ENCODE measurements around the gene GFI1. TPM values are rescaled to one million over a fixed set of nuclear protein-coding genes. Genes with fewer than 3 reads are reported as not detected.
A peak's percentile ranks its signal among the peaks of the same experiment; 100 is the strongest.

The GFI1 gene
- total and polyA plus RNA-seq, 2 donors (not counting 3 experiments of a cell fraction or from before 2014, with no cell fraction given) = 0.11 to 0.22 TPM

GRCh38 chr1:92459871-92460320 is 26.8 kb downstream of the GFI1 start:
- Histone ChIP-seq H3K27ac (ENCODE audit: insufficient read depth, low read depth, low read length) (no peak overlapping the region), H3K36me3 (ENCODE audit: control insufficient read depth in 2 of 2, extremely low read depth in 1 of 2, insufficient read depth in 2 of 2, low read length in 2 of 2) (no peaks in the 10 kb centered on the region), H3K4me3 (replicated peaks in 1 of 3; ENCODE audit: insufficient read depth in 1 of 3, low read depth in 1 of 3, low read length in 3 of 3) (no peak overlapping the region), H3K9me1 (replicated peaks; ENCODE audit: control insufficient read depth, extremely low read depth, insufficient read depth, low read length) (no peaks in the 10 kb centered on the region), H3K4me2 (ENCODE audit: insufficient read depth, low read length) (peak overlapping the region; percentile 12), H3K9me3 (replicated peaks; ENCODE audit: control insufficient read depth, insufficient read depth, low read length) (no peaks in the 10 kb centered on the region), H2AFZ (ENCODE audit: low read depth, low read length) (peak overlapping the region; percentile 3), H3K9ac (replicated peaks; ENCODE audit: extremely low read depth, insufficient read depth, low read length) (no peak overlapping the region), H4K20me1 (replicated peaks; ENCODE audit: control insufficient read depth, extremely low read depth, insufficient read depth, low read length) (no peaks in the 10 kb centered on the region), H3K79me2 (ENCODE audit: control insufficient read depth, insufficient read depth, low read length) (no peaks in the 10 kb centered on the region), H3K4me1 (ENCODE audit: control insufficient read depth, extremely low read depth, insufficient read depth, low read length) (peaks cover 7% of the 10 kb centered on the region), H3K27me3 (ENCODE audit: control insufficient read depth in 2 of 2, insufficient read depth in 2 of 2, low read length in 2 of 2) (no peaks in the 10 kb centered on the region)
- intact Hi-C loops (cut with micrococcal nuclease) = no loop called here
- DNase-seq (ENCODE audit: low read depth, low spot score) (no peak), FAIRE-seq (peak; percentile 48)
- dilution Hi-C loops (cut with MboI; ENCODE audit: extremely low pct_ligation_motif_present, low sequenced_read_pairs) = no loop called here
- no TSS peak for BruUV-seq (replicated peaks)
- TF ChIP-seq FOS (IDR thresholded peaks at IDR 0.05; ENCODE audit: borderline replicate concordance, insufficient read depth, low read length) (no peak), JUN (IDR thresholded peaks at IDR 0.05; ENCODE audit: borderline replicate concordance, insufficient read depth, insufficient read length, low read depth) (no peak), GATA2 (IDR thresholded peaks at IDR 0.05; ENCODE audit: insufficient read depth, insufficient read length, low read depth, low read length) (peak; percentile 65)
- ChIA-PET POLR2A (no interaction called here), CTCF (interaction anchor here (0.9 to 1.0 kb wide), 2 partner anchors 142 to 358 kb away, joined by 3 read pairs; no protein-coding TSS in a partner anchor)

GRCh38 chr1:92458146-92458545 is 28.6 kb downstream of the GFI1 start:
- Histone ChIP-seq H3K4me1 (ENCODE audit: control insufficient read depth, extremely low read depth, insufficient read depth, low read length) (peaks cover 7% of the 10 kb centered on the region), H3K4me2 (ENCODE audit: insufficient read depth, low read length) (no peak overlapping the region), H3K9me1 (replicated peaks; ENCODE audit: control insufficient read depth, extremely low read depth, insufficient read depth, low read length) (no peaks in the 10 kb centered on the region), H3K79me2 (ENCODE audit: control insufficient read depth, insufficient read depth, low read length) (no peaks in the 10 kb centered on the region), H3K36me3 (ENCODE audit: control insufficient read depth in 2 of 2, extremely low read depth in 1 of 2, insufficient read depth in 2 of 2, low read length in 2 of 2) (no peaks in the 10 kb centered on the region), H3K9me3 (replicated peaks; ENCODE audit: control insufficient read depth, insufficient read depth, low read length) (no peaks in the 10 kb centered on the region), H3K4me3 (replicated peaks in 1 of 3; ENCODE audit: insufficient read depth in 1 of 3, low read depth in 1 of 3, low read length in 3 of 3) (no peak overlapping the region), H3K27ac (ENCODE audit: insufficient read depth, low read depth, low read length) (no peak overlapping the region), H3K27me3 (ENCODE audit: control insufficient read depth in 2 of 2, insufficient read depth in 2 of 2, low read length in 2 of 2) (no peaks in the 10 kb centered on the region), H4K20me1 (replicated peaks; ENCODE audit: control insufficient read depth, extremely low read depth, insufficient read depth, low read length) (no peaks in the 10 kb centered on the region), H2AFZ (ENCODE audit: low read depth, low read length) (no peak overlapping the region), H3K9ac (replicated peaks; ENCODE audit: extremely low read depth, insufficient read depth, low read length) (no peak overlapping the region)
- intact Hi-C loops (cut with micrococcal nuclease) = no loop called here
- dilution Hi-C loops (cut with MboI; ENCODE audit: extremely low pct_ligation_motif_present, low sequenced_read_pairs) = no loop called here
- BruUV-seq (replicated peaks) = no TSS peak
- ChIA-PET CTCF (no interaction called here), POLR2A (no interaction called here)
- DNase-seq (ENCODE audit: low read depth, low spot score) (no peak), FAIRE-seq (no peak)
- no peak for TF ChIP-seq MAX (IDR thresholded peaks at IDR 0.05; ENCODE audit: insufficient read depth, insufficient read length)
- TF ChIP-seq MYC (IDR thresholded peaks at IDR 0.05; ENCODE audit: low read depth, low read length) = no peak
- no peak for TF ChIP-seq GATA2 (IDR thresholded peaks at IDR 0.05; ENCODE audit: insufficient read depth, insufficient read length, low read depth, low read length)
- TF ChIP-seq EZH2 (IDR thresholded peaks at IDR 0.05; ENCODE audit: borderline replicate concordance, low read depth, low read length, severe bottlenecking) = no peak
